Measurements from ENCODE around the gene RNU6-1.

The RNU6-1 gene

GRCh38 chr15:67832897-67833709 lies 6.7 kb downstream of the RNU6-1 start:
- Histone ChIP-seq H3K27ac (ENCODE audit: extremely low read depth, low read depth, low read length) (no peak overlapping the region), H3K36me3 (ENCODE audit: control insufficient read depth in 2 of 2, insufficient read depth in 1 of 2, low read length in 2 of 2) (no peaks in the 10 kb centered on the region), H3K4me3 (ENCODE audit: low read depth, low read length) (no peak overlapping the region), H3K4me1 (ENCODE audit: control insufficient read depth, insufficient read depth, low read length) (no peaks in the 10 kb centered on the region; the same call in 1 of the 2 replicates), H3K9me3 (ENCODE audit: control insufficient read depth, insufficient read depth, low read depth, low read length) (no peaks in the 10 kb centered on the region)
- ChIA-PET POLR2A (no interaction called here), CTCF (interaction anchor here (0.7 to 1.7 kb wide), 6 partner anchors 12 to 387 kb away, joined by 3 to 11 read pairs (median 4); no protein-coding TSS in a partner anchor)
- TF ChIP-seq ZNF214 (tag by site-specific recombination; IDR thresholded peaks at IDR 0.05; ENCODE audit: borderline replicate concordance) (no peak), ZEB2 (tag by site-specific recombination; IDR thresholded peaks at IDR 0.05) (no peak), KLF10 (tag by site-specific recombination; IDR thresholded peaks at IDR 0.05) (no peak), SALL2 (tag by site-specific recombination; IDR thresholded peaks at IDR 0.05; ENCODE audit: borderline replicate concordance) (no peak), ZNF837 (tag by site-specific recombination; IDR thresholded peaks at IDR 0.05) (no peak), GFI1B (tag by site-specific recombination; IDR thresholded peaks at IDR 0.05) (no peak), KLF1 (tag by site-specific recombination; IDR thresholded peaks at IDR 0.05) (no peak)
- TF ChIP-seq, protein P1, sequence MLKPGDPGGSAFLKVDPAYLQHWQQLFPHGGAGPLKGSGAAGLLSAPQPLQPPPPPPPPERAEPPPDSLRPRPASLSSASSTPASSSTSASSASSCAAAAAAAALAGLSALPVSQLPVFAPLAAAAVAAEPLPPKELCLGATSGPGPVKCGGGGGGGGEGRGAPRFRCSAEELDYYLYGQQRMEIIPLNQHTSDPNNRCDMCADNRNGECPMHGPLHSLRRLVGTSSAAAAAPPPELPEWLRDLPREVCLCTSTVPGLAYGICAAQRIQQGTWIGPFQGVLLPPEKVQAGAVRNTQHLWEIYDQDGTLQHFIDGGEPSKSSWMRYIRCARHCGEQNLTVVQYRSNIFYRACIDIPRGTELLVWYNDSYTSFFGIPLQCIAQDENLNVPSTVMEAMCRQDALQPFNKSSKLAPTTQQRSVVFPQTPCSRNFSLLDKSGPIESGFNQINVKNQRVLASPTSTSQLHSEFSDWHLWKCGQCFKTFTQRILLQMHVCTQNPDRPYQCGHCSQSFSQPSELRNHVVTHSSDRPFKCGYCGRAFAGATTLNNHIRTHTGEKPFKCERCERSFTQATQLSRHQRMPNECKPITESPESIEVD (tag by site-specific recombination; IDR thresholded peaks at IDR 0.05): no peak

- Histone ChIP-seq H3K9me3 (ENCODE audit: control insufficient read depth, insufficient read depth, low read depth, low read length) (no peaks in the 10 kb centered on the region), H3K27ac (ENCODE audit: extremely low read depth, low read depth, low read length) (no peak overlapping the region), H3K4me1 (ENCODE audit: control insufficient read depth, insufficient read depth, low read length) (no peaks in the 10 kb centered on the region; the same call in 1 of the 2 replicates), H3K4me3 (ENCODE audit: low read depth, low read length) (no peak overlapping the region), H3K36me3 (ENCODE audit: control insufficient read depth in 2 of 2, insufficient read depth in 1 of 2, low read length in 2 of 2) (no peaks in the 10 kb centered on the region)
- TF ChIP-seq ZNF645 (tag by site-specific recombination; IDR thresholded peaks at IDR 0.05) (no peak), PRDM10 (tag by site-specific recombination; IDR thresholded peaks at IDR 0.05) (no peak), EGR2 (tag by site-specific recombination; IDR thresholded peaks at IDR 0.05; ENCODE audit: low read depth) (peak; percentile 76), CTCF (tag by site-specific recombination; IDR thresholded peaks at IDR 0.05) (peak; percentile 77), ZFHX2 (tag by site-specific recombination; conservative IDR thresholded peaks at IDR 0.05) (peak; percentile 70), ZNF654 (tag by site-specific recombination; IDR thresholded peaks at IDR 0.05; ENCODE audit: low read depth) (peak; percentile 60), ZSCAN30 (tag by site-specific recombination; IDR thresholded peaks at IDR 0.05) (no peak), ZNF138 (tag by site-specific recombination; IDR thresholded peaks at IDR 0.05; ENCODE audit: borderline replicate concordance) (no peak)
- POLR2A ChIA-PET: no interaction called here
- CTCF ChIA-PET: interaction anchor here (0.5 to 1.7 kb wide), 20 partner anchors 8 to 969 kb away, joined by 3 to 11 read pairs (median 3); no protein-coding TSS in a partner anchor
Observed at GRCh38 chr15:67832031-67832551, 7.8 kb downstream of the RNU6-1 start.

Data from HEK293 (cell line).